Activated T-cell treated with anti-CD3 and anti-CD28 coated beads for 24 hours (primary cell): ENCODE results near the gene PGBD5.

Source experiments
- DNase-seq: peaks from one replicate; pipeline ENCODE4 v3.0.0-alpha.2; 2020; ENCODE audit warnings: low read depth

PGBD5 gene

DNA sequence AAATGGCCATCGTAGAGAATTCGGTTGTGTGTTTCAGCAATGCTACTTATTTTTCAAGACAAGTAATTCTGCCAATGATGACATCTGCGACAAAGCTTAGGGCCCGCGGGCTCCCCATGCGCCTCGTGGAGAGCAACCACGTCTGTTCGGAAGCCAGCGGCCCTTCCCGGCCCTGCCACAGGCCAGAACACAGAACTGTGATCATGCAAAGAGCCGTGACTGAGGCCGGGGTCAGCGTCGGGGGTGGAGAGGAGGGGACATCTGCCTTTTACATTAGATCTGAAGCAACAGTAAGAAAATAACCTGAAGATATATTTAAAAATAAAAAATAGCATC is 103.7 kb downstream of the PGBD5 start:
- no peak for DNase-seq

GRCh38 chr1:230321741-230322420 is 104.3 kb downstream of the PGBD5 start:
- DNase-seq = no peak

- DNase-seq = no peak
Observed at GRCh38 chr1:230321341-230321740, 104.8 kb downstream of the PGBD5 start.

DNA sequence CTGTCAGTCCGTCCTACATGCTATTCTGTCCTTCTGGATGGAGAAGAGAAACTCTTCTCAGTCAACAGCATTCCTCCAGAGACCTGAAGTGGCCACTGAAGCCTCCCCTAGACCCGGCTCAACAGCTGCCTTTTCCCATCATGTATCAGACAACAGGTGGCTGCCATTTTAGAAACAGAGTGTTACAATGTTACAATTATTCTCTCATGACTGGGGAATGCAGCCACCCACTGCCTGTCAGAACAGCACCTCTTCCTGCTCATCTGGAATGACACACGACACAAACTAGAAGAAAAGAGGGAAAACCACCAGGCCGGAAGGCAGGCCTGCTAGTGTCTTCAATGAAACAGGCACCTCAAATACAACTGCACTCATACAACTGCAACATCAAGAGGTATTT is 105.3 kb downstream of the PGBD5 start:
- DNase-seq = no peak

GRCh38 chr1:230319014-230319747 is 107.0 kb downstream of the PGBD5 start:
- DNase-seq = no peak

DNA sequence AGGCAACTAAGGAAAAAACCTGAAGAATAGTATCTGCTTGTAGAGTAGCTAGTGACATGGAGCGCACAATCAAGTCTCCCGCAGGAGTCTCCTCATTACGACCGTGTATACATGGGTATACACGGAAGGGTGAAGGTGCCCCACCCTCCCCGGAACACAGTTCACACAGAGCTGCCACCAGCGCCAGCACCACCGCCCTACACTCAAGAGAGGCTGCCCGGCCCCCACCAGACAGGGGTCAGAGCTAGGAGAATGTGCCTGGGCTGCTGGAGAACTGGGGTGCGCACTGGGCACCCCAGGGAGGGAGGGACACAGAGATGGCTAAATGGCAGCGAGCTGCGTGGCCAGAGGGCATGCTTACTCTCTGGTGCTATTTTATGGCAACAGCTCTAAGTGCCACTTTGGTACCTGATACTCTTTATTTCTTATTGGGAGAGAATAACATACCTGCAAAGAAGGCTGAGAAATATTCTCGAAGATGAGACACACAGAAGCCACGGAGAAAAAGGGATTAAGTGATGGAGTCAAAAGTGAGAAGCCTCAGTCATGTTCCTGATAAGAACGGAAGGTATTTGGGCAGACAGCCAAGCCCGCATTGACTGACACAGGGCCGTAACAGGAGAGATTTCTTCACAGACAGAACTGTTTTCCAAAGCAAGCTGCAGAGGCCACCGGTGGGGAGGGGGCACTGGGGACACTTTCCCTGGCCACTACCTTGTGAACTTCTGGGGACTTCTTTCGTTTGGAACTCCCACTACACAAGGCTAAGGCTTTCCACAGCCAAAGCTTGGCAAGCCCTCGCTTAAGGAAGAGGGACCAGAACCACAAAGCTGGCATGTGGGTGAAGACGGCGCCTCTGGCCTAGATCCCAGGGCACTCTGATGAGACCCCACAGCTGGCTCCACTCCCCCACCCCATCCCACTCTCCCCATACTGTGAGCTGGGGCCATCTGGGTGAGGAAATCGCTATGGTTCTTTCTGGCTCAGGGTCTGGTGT is 108.0 kb downstream of the PGBD5 start:
- no peak for DNase-seq

GRCh38 chr1:230316864-230317745 is 109.0 kb downstream of the PGBD5 start:
- no peak for DNase-seq

DNA sequence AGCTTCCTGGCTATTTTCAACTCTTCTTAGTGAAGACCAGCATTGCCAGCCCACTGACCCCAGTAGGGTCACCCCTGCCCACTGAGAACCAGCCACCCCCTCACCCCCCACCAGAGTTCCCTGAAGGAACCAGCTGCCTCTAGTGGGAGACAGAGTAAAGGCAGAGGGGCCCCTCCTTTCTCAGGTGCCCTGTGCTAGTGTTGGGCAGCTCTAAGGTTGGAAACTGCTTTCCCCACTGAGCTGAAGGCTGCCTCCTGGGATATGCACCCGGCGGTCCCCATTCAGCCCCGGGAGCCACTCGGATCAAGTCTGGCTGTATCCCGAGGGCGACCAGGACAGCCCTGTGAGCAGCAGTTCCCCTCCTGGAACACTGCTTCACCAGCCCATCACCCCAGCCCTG is 111.0 kb downstream of the PGBD5 start:
- DNase-seq = no peak

GRCh38 chr1:230314142-230314470 is 112.0 kb downstream of the PGBD5 start:
- DNase-seq = no peak

DNA sequence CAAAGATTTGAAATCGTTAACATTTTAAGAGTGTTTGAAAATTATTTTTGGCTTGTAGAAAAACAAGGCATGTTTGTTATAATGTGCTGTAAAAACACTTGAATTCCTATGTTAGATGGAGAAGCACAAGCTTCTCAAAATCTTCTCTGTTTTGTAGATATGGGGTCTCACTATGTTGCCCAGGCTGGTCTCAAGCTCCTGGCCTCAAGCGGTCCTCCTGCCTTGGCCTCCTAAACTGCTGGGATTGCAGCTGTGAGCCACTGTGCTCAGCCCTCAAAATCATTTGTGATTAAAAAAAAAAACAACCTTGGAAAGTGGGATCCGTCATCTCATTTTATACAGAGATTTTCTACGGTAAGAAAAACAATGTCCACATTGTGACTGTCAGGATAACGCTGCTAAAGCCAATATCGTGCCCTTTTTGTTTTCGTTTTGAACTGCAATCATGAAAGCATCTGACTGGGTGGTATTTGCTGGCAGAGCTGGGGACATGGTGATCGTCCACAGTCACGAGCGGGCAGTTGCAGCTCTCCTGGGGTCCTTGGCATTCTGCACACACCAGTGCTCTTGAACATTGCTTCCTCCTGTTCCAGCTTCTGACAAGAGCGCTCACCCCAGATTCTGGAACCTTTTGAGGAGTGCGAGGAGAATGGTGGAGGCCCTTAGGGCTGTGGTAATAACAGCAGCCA is 112.5 kb downstream of the PGBD5 start:
- no peak for DNase-seq

- no peak for DNase-seq
Observed at GRCh38 chr1:230312676-230313075, 113.5 kb downstream of the PGBD5 start.

DNA sequence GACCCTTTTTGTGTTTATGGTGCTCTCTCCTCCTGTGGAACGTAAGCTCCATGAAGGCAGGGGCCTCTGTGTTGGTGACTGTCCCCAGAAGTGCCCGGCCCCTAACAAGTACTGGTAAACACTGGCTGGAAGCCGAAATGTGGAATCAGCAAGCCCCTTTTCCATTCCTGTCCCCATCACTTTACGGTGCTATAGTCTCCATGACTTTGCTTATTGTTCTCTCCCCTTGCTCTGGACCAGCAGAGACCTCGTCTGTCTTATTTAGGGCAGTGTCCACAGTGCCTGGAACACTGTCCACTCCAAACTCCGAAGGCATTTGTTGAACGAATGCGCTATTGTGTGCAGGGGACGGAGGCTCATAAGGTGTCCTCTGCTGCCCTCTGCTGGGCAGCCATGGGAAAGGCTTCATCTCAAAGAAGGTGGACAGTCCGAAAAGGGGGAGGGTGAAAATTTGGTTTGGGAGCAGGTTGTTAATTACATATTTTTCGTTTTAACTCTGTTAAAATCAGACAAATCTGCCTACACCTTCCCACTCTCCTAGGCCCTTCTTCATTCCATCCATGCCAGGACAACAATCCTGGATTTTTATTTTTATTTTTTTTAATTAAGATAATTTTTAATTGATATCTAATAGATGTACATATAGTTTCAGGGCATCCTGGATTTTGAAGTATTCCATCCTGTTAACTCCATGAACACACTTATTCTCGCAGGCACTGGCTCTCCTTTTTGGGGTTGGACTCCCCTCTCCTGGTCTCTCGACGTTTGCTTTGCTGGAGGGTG is 115.6 kb downstream of the PGBD5 start:
- DNase-seq = peak; percentile 39

- DNase-seq = no peak
Observed at GRCh38 chr1:230309646-230310177, 116.4 kb downstream of the PGBD5 start.

DNA sequence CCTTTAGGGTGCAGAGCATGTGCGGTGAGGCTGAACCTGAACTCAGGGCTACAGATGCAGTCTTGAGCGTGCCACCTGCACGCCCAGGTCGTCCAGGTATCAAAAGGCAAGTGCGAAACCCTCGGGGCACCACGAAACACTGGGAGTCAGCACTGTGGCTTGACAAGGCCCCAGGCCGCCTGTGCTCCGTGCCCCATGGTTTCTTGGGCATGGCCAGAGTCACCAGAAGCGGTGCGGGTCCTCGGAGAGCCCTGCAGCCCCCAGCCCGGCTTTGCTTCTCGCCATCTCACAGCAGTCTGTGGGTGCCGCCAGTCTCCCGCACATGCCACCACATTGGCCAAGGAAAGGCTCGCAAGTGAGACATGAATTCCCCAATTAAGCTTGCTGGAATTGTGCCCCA is 117.3 kb downstream of the PGBD5 start:
- no peak for DNase-seq

DNA sequence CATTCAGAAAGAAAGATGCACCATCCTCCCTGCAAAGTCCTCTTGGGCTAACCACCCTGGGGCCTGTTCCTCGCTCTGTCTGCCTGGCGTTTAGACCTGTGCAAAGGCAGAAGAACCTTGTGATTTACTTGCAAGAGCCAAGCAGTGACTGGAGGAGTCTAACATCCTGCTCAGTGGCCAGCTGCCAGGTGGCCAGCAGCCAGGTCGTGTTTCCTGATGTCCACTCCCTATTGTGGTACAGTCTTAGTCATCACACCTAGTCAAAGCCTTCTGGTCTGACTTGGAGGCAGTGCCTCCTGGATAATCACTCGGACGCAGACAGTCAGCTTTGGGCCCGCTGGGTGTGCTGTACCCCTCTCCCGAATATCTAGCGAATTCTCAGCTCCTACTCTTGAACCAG is 118.1 kb downstream of the PGBD5 start:
- DNase-seq = no peak

DNA sequence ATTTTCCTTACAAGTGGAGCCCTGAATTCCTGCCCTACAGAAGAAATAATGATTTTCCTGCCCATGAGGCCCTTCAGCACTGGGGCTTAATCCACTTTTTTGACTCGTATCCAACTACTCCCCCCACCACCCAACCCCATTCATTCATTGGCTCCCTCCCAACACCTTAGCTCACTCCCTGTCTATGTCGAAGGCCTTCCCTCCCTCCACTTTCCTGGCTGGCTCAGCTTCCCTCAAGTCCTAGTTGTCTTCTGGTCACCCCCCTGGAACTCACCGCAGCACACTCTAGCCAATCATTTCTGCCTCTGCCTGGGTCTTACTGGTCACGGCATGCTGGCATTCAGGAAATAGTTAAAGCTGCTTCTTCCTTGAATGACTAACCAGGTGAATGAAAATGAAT is 118.9 kb downstream of the PGBD5 start:
- DNase-seq = no peak

DNA sequence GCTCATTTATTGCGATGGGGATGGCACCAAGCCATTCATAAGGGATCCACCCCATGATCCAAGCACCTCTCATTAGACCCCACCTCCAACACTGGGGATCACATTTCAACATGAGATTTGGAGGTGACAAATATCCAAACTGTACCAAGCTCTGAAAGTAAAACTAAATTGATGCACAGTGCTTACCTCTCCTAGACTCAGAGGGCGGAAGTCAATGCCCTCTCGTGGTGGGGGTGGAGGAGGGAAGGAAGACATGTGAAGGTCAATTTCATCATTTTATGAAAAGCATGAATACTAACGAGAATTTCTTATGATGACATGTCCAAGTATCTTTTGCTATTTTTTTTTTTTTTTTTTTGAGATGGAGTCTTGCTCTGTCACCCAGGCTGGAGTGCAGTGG is 120.0 kb downstream of the PGBD5 start:
- no peak for DNase-seq

DNA sequence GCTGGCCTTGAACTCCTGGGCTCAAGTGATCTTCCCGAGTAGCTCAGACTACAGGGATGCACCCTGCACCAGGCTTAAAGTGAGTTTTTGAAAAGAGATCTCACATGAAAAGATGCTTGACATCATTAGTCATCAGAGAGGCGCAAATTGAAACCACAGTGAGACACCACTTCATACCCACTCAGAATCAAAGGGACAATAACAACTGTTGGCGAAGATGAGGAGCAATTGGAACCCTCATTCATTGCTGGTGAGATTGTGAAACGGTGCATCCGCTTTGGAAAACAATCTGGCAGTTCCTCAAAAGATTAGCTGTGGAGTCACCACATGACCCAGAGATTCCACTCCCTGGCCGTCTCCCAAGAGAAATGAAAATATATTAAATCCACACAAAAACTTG is 122.3 kb downstream of the PGBD5 start:
- no peak for DNase-seq

- no peak for DNase-seq
Observed at GRCh38 chr1:230303069-230303468, 123.1 kb downstream of the PGBD5 start.

DNA sequence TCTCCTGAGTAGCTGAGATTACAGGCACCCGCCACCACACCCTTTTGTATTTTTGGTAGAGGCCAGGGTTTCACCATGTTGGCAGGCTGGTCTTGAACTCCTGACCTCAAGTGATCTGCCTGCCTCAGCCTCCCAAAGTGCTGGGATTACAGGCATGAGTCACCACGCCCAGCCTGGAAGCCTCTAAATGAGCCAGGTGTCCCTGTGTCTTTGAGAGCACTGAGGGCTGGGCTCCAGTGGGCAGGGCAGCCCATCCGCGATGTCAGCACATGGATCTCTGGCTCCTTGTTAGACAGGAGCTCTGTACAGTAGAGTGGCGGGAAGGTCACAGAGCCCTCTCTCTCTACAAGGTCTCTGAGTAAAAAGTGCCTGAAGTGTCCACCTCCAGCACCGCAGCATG is 124.3 kb downstream of the PGBD5 start:
- no peak for DNase-seq
